Activated CD4-positive, alpha-beta T cell treated with anti-CD3 and anti-CD28 coated beads, Interleukin-2, Interleukin-6, amounts not matched to agents 100 ng/mL and 50 ng/mL, durations not matched to agents 16 hours and 8 hours (primary cell): Measurements from ENCODE around the gene MND1.
"Not testable (repeated sequence)": the region's sequence is repeated elsewhere in the genome, so short reads cannot be mapped to it uniquely, and the experiment has no call there.

Source experiments
- DNase-seq: peaks from one replicate; pipeline ENCODE4 v3.0.0-alpha.2; 2020

Gene MND1

DNA sequence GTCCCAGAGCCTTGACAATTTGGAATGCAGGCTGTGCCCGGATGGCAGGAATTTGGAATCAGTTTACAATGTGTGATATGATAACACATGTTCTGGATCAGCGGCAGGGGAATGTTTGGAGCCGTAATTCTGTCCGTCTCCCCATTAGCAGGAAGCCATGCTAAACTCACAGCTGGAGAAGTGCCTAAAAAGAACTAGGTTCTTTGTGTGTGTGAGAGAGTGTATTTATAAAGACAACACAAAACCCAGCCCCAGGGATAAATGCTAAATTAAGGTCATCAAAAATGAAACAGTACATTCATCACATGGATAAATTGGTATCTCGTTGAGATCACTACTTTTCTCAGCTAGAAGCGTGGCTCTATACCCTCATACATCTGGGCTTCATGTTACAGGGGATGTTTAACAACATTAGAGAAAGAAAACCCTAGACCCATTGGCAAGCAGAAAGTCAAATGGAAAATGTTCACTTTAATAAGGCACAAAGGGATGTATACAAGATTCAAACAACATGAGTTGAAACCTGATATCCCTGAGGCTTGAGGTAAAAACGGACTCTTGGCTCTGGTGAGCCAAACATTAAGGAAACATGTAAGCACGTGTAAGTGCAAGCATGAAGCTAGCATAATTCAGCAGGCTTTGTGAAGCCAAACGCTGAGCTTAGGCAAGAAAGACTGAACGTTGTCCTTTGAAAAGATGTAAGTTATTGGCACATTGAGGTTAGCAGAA is 103.7 kb downstream of the MND1 start:
- DNase-seq = no peak

DNA sequence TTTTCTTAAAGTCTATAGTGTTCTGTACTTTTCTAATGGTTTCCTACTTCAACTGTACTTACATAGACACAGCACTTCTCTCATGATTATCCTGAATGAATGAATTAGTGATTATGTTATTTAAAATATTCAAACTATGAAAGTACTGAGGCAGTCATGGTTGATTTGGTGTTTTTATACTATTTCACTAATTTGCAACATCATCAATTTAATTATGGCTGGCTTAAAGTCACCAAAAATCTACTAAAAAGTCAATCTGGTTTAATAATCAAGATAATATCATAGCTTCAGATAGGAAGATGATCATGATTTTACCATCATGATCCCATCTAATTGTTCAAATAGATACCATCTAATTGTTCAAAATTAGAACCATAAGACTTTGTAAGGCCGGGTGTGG is 104.8 kb downstream of the MND1 start:
- DNase-seq = no peak

DNA sequence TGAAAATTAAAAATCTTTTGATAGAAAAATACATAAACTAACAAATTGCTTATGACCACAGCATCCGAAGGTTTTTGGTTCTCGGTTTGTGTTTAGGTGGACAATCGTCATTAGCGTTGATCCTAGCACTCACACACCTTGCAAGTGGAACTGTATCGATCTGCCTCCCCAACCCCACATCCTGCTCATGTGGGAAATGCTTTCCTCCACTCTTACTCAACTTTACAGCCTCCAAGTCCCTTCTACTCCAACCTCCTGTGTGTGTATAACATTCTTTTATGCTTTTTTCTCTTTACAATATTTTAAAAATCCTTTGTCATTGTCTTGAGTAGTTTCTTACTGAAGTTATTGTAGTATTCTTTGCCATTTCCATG is 106.0 kb downstream of the MND1 start:
- peak; percentile 60 for DNase-seq

DNA sequence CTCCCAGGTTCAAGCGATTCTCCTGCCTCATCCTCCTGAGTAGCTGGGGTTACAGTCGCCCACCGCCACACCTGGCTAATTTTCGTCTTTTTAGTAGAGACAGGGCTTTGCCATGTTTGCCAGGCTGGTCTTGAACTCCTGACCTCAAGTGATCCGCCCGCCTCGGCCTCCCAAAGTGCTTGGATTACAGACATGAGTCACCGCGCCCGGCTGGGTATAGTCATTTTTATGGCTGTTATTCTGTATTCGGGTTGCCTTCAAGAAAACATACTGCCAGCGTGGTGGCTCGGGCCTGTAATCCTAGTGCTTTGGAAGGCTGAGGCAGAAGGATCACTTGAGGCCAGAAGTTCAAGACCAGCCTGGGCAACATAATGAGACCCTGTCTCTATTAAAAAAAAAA is 106.7 kb downstream of the MND1 start:
- not testable (repeated sequence) for DNase-seq

DNA sequence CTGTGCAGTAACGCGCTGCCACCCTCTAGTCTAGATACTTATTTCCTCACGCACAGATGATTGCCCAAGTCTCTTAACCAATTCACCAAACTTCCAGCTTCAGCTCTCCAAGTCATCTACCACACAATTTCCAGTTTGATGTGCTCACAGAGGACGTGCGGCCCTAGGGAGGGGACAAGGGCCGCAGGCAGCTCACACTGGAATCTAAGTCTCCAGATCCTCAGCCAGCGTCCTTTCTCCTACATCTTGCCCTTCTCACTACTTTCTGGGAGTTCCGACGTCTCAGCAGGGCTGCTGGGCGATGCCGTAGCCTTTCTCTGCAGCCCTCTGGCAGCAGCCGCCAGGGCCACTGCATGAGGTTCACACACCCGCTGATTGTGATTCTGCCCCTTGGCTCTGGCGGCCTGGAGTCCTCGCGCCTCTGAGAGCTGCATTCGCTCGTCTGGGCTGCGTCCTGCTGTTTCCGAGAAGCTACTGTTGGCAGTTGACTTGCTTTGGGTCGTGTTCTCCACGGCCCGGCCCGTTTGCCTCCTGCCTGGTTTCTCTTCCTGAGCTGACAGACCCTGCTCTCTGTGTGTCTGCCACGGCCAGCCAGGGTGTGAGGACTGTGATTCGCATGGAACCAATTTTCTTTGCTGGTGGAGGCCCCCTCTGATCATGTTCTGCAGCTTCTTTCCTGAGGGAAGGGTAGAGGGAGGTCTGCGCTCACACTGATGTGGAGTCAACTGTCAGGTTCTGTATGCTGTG is 107.6 kb downstream of the MND1 start:
- no peak for DNase-seq

DNA sequence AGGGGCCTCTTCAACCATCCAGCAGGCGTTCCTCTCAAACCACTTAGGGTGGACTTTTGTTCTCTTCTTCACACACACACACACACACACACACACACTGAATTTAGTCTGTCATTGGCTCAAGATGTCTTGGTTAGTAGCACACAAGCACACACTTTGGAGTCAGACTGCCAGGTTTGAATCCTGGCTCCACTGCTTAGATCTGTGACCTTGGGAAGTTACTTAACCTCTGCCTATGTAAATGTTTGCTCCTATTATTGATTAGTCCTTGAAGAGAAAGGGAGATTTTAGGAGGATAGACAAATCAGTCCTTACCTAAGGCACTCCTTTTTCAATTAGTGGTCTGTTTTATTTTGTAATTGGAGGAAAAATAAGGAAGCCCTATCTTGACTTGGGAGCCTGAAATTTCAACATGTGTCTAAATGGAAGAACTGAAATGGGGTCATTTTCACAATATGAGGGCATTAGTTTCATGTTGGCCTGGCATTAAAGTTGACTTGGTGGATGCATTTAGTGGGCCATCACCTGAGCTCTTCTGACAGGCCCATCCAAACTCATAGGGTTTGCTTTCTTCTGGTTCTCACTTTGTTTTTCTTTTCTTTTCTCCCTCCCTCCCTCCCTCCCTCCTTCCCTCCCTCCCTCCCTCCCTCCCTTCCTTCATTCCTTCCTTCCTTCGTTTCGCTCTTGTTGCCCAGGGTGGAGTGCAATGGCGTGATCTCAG is 108.3 kb downstream of the MND1 start:
- DNase-seq = no peak

DNA sequence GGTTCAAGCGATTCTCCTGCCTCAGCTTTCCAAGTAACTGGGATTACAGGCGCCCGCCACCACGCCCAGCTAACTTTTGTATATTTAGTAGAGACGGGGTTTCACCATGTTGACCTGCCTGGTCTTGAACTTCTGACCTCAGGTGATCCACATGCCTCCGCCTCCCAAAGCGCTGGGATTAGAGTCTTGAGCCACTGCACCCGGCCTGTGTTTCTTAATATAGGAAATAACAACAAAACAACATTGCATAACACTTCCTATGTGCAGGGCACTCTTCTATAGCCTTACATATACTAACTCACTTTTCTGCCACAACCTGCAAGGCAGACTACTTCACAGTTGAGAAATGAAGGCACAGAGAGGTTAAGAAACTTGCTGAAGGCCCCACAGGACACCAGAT is 108.9 kb downstream of the MND1 start:
- no peak for DNase-seq

DNA sequence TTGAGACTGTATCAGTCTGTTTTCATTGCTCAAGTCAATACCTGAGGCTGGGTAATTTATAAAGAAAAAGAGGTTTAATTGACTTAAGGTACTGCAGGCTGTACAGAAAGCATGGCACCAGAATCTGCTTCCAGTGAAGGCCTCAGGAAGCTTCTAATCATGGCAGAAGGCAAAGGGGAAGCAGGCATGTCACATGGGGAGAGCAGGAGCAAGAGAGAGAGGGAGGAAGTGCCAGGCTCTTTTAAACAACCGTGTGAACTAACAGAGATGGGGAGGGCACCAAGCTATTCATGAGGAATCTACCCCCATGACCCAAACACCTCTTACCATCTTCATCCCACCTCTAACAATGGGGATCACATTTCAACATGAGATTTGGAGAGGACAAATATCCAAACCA is 114.5 kb downstream of the MND1 start:
- no peak for DNase-seq

DNA sequence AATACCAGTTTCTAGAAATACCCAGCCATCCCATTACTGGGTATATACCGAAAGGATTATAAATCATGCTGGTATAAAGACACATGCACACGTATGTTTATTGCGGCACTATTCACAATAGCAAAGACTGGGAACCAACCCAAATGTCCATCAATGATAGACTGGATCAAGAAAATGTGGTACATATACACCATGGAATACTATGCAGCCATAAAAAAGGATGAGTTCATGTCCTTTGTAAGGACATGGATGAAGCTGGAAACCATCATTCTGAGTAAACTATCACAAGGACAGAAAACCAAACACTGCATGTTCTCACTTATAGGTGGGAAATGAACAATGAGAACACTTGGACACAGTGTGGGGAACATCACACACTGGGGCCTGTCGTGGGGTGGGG is 117.1 kb downstream of the MND1 start:
- not testable (repeated sequence) for DNase-seq

DNA sequence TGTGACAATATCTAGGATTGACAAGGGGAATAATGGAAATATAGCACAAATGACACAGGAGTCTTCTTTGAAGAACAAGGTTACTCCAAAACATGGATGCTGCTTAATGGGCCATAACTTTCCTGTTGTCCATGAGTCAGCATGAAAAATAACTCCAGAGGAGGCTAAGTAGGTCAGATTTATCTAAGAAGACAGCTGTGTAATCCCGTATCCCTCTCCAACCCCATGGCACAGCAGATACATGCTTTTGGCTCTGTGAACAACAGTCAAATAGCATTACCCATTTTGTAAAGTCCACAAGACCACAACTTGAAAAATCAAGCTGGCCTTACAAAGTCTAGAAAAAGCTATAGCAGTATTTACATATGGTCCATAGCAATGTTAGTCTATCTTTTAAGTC is 119.6 kb downstream of the MND1 start:
- no peak for DNase-seq
